GM18867 (cell line): ENCODE data around the gene PRSS58.
A peak's percentile ranks its signal among the peaks of the same experiment; 100 is the strongest.

Experiments
- ATAC-seq: cut with Tn5 transposase; IDR thresholded peaks from one replicate; pipeline ENCODE4 v1.9.1; 2021; ENCODE audit warnings: mild to moderate bottlenecking, moderate library complexity; ENCODE audit not compliant: unreplicated experiment

Gene PRSS58

GRCh38 chr7:142257958-142258357 lies at the start of gene PRSS58:
Gene PRSS58, minus strand, starts transcription at chr7:142258058. Its CDS starts 351 bp downstream, at chr7:142257707.
- no peak for ATAC-seq

- no peak for ATAC-seq
These were observed 49.5 kb upstream of the PRSS58 start for GRCh38 chr7:142307246-142307900.

- peak; percentile 65 for ATAC-seq
These were observed 45.8 kb upstream of the PRSS58 start for GRCh38 chr7:142303650-142304049.

- peak; percentile 58 for ATAC-seq
These were observed 44.2 kb upstream of the PRSS58 start for GRCh38 chr7:142301923-142302550.

- no peak for ATAC-seq
These were observed 43.4 kb upstream of the PRSS58 start for GRCh38 chr7:142301299-142301698.

GRCh38 chr7:142300689-142301088 lies 42.8 kb upstream of the PRSS58 start:
- no peak for ATAC-seq

- no peak for ATAC-seq
These were observed 41.5 kb upstream of the PRSS58 start for GRCh38 chr7:142299237-142299781.

GRCh38 chr7:142298627-142299026 lies 40.8 kb upstream of the PRSS58 start:
- no peak for ATAC-seq

GRCh38 chr7:142298009-142298408 lies 40.2 kb upstream of the PRSS58 start:
- ATAC-seq = no peak

- ATAC-seq = no peak
These were observed 22.4 kb upstream of the PRSS58 start for GRCh38 chr7:142280263-142280662.

- ATAC-seq = no peak
These were observed 21.7 kb upstream of the PRSS58 start for GRCh38 chr7:142279601-142280000.

- ATAC-seq = no peak
These were observed 17.2 kb upstream of the PRSS58 start for GRCh38 chr7:142275028-142275427.

GRCh38 chr7:142272841-142273240 lies 15.0 kb upstream of the PRSS58 start:
- no peak for ATAC-seq

GRCh38 chr7:142263598-142264380 lies 5.9 kb upstream of the PRSS58 start:
- ATAC-seq = no peak

- ATAC-seq = no peak
These were observed 7.2 kb downstream of the PRSS58 start for GRCh38 chr7:142250705-142251104.

- no peak for ATAC-seq
These were observed 7.9 kb downstream of the PRSS58 start for GRCh38 chr7:142249918-142250317.

GRCh38 chr7:142248166-142249160 lies 9.4 kb downstream of the PRSS58 start:
- no peak for ATAC-seq

- no peak for ATAC-seq
These were observed 14.0 kb downstream of the PRSS58 start for GRCh38 chr7:142243823-142244222.

- ATAC-seq = no peak
These were observed 17.3 kb downstream of the PRSS58 start for GRCh38 chr7:142240546-142240945.

GRCh38 chr7:142231716-142232115 lies 26.1 kb downstream of the PRSS58 start:
- ATAC-seq = peak; percentile 59
